Stimulated activated CD4-positive, alpha-beta T cell treated with anti-CD3 and anti-CD28 coated beads, Interleukin-15, amount 100 ng/mL, for 24 hours (primary cell): ENCODE data around the gene OSBPL1A.
A peak's percentile ranks its signal among the peaks of the same experiment; 100 is the strongest.
"Not testable (repeated sequence)": the region's sequence is repeated elsewhere in the genome, so short reads cannot be mapped to it uniquely, and the experiment has no call there.

Source experiments
- DNase-seq: peaks from one replicate; pipeline ENCODE4 v3.0.0-alpha.2; 2020

Gene OSBPL1A

DNA sequence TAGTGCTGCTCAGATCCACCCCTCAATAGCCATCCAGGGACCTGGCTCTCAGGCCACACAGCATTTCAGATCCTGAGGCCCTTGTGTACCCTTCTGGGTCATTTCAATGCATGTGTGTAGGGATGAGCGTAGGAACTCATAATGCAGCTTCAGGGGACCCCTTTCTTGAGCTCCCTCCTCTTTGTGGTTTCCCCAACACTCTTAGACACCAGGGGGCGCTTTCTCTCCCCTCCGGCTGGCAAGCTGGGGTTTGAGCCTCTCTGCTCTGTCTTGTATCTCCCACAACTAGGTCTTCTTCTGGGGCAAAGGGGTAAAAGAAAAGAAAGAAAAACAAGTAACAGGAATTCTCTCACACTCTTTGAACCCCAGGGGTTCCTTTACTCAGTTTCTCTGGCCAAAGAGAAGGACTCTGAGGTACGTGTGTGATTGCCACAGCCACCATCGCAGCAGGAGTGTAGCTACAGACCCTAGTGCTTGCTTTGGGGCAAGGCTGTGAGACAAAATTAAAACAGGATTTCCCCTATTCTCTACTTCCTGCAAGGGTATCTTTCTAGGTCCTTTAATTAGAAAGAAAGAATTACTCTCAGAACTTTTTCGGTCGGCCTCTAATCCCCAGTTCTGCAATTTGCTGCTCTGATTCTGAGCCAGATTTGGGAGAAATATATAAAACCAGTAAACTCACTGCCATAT lies 220.8 kb downstream of the OSBPL1A start:
- DNase-seq = peak; percentile 70

DNA sequence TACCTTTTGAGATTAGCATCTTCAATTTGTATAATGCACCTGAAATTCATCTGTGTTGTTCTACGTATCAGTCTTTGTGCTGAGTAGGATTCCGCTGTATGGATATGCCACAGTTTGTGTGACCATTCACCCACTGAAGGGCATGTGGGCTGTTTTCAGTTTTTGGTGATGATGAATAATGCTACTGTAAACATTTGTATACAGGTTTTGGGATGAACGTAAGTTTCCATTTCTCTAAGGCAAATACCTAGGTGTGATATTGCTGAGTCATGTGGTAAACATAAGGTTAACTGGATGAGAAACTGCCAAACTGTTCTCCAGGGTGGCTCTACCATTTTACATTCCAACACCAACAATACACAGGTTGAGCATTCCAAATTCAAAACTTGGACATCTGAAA lies 223.6 kb downstream of the OSBPL1A start:
- no peak for DNase-seq

DNA sequence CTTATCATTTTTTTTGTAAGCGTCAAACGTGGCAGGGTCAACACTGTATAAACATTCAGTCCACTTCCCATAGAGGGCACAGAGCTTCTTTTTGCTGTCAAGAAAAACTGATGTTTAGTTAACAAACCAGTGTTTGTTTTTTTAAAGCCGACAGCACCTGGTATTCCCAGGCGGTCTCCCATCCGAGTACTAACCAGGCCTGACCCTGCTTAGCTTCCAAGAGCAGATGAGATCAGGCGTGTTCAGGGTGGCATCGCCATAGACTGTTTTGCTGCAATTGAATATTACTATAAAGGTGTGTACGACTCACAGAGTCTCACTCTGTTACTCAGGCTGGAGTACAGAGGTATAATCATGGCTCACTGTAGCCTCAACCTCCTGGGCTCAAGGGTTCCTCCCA lies 227.3 kb downstream of the OSBPL1A start:
- DNase-seq = peak; percentile 7

DNA sequence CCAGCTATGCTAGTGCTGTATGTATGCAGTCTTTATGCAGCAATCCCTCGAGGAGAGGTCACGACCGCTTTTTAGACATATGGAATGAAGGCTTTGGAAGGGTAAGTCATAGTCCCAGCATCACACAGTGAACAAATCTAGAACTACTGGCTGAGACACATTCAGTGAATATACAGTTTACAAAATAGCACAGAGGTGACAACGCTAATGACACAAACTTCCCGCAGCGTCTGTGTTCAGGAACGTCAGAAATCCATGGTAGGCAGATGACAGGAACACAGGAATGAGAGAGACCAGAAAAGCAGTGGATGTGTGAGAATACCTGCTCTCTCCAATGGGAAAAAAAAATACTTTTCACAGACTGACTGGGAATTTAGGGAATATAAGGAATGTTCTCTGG lies 229.1 kb downstream of the OSBPL1A start:
- DNase-seq = no peak

DNA sequence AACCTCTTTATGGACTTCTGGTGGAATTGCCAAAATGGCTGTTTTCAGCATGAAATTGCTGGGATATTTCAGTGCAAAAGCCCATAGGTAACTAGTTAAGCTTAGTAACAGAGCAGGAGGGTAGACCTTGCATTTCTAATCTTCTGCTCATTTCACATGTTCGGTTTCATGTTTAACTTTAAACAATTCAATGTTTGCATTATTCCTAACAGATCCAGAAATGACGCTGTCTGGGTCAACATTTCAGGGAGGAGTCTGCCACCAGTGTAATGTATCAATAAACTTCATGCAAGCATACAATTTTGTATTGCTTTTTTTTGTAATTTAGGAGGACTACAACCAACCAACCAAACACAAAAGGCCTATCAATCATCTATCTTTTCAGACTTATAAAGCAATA lies 236.3 kb downstream of the OSBPL1A start:
- no peak for DNase-seq

- DNase-seq = no peak
Observed at GRCh38 chr18:24160086-24160485, 237.5 kb downstream of the OSBPL1A start.

- DNase-seq = no peak
Observed at GRCh38 chr18:24157855-24158254, 239.8 kb downstream of the OSBPL1A start.

GRCh38 chr18:24153397-24153796 lies 244.2 kb downstream of the OSBPL1A start:
- DNase-seq = no peak

GRCh38 chr18:24149591-24149990 lies 248.0 kb downstream of the OSBPL1A start:
- DNase-seq = not testable (repeated sequence)

- DNase-seq = no peak
Observed at GRCh38 chr18:24142376-24142775, 255.2 kb downstream of the OSBPL1A start.

DNA sequence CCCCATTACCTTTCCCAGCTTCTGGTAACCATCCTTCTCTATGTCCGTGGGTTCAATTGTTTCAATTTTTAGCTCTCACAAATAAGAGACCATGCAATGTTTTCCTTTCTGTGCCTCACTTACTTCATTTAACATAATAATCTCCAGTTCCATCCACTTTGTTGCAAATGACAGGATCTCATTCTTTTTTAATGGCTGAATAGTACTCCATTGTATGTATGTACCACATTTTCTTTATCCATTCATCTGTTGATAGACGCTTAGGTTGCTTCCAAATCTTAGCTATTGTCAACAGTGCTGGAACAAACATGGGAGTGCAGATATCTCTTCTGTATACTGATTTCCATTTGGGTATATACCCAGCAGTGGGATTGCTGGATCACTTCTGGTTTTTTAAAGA lies 256.9 kb downstream of the OSBPL1A start:
- no peak for DNase-seq

DNA sequence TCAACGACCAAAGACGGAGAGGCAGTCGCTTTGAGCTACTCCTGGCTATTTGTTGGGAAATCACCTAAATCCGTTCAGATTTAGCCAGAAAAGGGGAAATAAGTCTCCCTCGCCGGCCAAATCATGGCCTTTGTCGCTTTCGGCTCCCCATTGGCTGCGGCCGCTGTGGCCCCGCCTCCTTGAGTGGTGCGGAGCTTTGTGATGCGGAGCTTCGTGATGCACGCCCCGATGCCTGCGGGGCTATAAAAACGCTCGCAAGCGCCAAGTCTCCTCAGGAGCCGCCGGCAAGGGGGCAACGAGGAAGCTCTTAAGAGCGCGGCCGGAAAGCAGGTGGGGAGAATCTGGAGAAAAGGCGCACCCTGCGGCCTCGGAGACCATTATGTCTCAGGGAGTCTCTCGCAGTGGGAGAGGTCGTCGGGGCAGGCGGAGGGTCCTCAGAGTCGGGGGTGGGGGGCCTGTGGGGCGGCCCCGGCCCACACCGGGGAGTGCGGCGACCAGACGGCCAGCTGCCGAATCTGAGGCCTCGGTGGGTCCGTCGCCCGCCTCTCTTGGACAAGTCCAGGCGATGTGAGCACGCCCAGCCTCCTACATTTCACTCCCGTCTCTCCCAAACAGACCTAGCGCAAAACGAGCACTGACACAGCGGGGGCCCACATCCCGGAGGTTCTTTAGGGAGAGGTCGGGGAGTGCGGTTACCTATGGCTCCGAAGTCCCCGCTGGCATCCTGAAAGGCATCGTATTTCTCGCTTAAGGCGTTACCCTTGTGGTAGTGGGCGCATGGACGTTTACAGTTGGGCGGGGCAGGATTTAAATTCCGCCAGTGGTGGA lies 258.6 kb downstream of the OSBPL1A start, which contains the start of gene CABYR:
CABYR (plus strand) TSS at position 274 of the 828 bp plus-strand sequence. CDS start 4,053 bp downstream, outside the sequence.
- DNase-seq = peak; percentile 86

GRCh38 chr18:24138409-24138788 lies 259.2 kb downstream of the OSBPL1A start:
- DNase-seq = no peak

DNA sequence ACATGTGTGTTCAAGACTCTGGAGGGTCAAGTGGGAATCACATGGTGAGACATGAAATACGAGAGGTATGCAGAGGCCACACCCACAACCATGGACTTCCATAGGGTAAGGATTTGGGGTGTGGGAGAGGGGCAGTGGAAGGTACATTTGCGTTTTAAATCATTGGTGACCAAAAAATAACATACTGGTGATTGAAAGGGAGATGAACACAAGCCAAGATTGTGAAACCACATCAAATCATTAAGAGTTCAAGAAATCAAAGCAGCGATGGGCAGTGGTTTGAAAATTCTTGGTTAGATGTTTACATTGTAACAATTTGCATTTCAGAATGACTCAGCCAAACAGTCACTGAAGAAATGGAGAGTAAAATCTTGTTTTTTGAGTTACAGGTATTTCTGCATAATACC lies 260.7 kb downstream of the OSBPL1A start:
- no peak for DNase-seq

GRCh38 chr18:24130494-24130893 lies 267.1 kb downstream of the OSBPL1A start:
- DNase-seq = no peak

- DNase-seq = no peak
Observed at GRCh38 chr18:24128700-24129099, 268.9 kb downstream of the OSBPL1A start.

- no peak for DNase-seq
Observed at GRCh38 chr18:24127735-24128134, 269.9 kb downstream of the OSBPL1A start.

- DNase-seq = no peak
Observed at GRCh38 chr18:24126155-24126961, 271.3 kb downstream of the OSBPL1A start.

- DNase-seq = no peak
Observed at GRCh38 chr18:24121625-24122024, 276.0 kb downstream of the OSBPL1A start.

DNA sequence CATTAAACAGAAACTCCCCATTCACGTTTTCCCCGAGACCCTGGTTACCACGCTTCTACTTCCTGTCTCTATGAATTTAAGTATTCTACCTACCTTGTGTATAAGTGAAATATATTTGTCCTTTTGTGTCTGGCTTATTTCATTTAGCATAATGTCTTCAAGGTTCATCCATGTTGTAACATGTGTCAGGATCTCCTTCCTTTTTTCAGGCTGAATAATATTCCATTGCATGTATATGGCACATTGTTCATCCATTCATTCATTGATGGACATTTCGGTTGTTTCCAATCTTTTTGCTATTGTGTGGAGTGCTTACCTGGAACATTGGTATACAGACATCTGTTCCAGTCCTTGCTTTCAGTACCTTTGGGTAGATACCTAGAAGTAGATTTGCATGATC lies 276.9 kb downstream of the OSBPL1A start:
- no peak for DNase-seq

- DNase-seq = peak; percentile 82
Observed at GRCh38 chr18:24118750-24119577, 278.7 kb downstream of the OSBPL1A start.

DNA sequence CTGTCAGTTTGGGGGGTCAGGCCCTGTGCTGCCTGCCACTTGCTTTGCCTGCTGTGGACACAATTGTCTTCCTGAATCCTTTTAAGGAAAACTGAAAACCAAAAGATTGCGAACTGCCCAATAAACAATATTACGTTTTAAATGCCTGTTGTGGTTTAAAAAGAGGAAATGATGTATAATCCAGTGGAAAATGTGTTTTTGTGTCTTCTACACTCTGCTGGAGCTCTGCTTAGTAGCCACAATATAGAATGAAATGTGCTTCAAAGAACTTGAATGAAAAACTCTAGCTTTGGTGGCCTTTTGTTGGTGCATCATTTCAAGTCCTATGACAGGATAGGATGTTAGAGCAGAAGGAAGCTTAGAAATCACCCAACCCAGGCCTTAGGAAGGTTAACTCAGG lies 282.0 kb downstream of the OSBPL1A start:
- DNase-seq = no peak
